ENCODE measurements around the gene HSPA5.

HSPA5 gene

GRCh38 chr9:125189361-125190289 lies 51.5 kb downstream of the HSPA5 start, which contains the start of gene PPP6C:
Gene PPP6C, minus strand, starts transcription at chr9:125189803. Its CDS starts 85 bp downstream, at chr9:125189718.
- peak; percentile 97 for DNase-seq (ENCODE audit: low read depth)

- peak; percentile 24 for DNase-seq (ENCODE audit: low read depth)
Measured at GRCh38 chr9:125189011-125189360, 52.2 kb downstream of the HSPA5 start.

All from stimulated activated CD8-positive, alpha-beta memory T cell treated with anti-CD3 and anti-CD28 coated beads, Interleukin-4, amount 100 ng/mL, for 24 hours (primary cell).